ENCODE measurements around the gene NUDT8.
"Not testable (repeated sequence)": the region's sequence is repeated elsewhere in the genome, so short reads cannot be mapped to it uniquely, and the experiment has no call there.

NUDT8 gene

GRCh38 chr11:67641338-67642172 is 11.8 kb upstream of the NUDT8 start:
- no peak for DNase-seq

GRCh38 chr11:67640758-67641337 is 11.1 kb upstream of the NUDT8 start:
- no peak for DNase-seq

GRCh38 chr11:67640021-67640757 is 10.5 kb upstream of the NUDT8 start:
- DNase-seq, result peak; percentile 70

GRCh38 chr11:67639438-67639859 is 9.7 kb upstream of the NUDT8 start, which contains the start of gene TBX10:
Gene TBX10 (minus strand): TSS chr11:67639763. CDS start chr11:67639472, 291 bp downstream.
- no peak for DNase-seq

- DNase-seq, result no peak
Measured at GRCh38 chr11:67638535-67639437, 9.0 kb upstream of the NUDT8 start.

- not testable (repeated sequence) for DNase-seq
Measured at GRCh38 chr11:67637441-67637840, 7.7 kb upstream of the NUDT8 start.

- no peak for DNase-seq
Measured at GRCh38 chr11:67636962-67637361, 7.2 kb upstream of the NUDT8 start.

GRCh38 chr11:67635231-67635521 is 5.4 kb upstream of the NUDT8 start:
- DNase-seq, result no peak

- DNase-seq, result no peak
Measured at GRCh38 chr11:67634366-67635230, 4.9 kb upstream of the NUDT8 start.

- DNase-seq, result no peak
Measured at GRCh38 chr11:67633758-67634365, 4.1 kb upstream of the NUDT8 start.

- DNase-seq, result no peak
Measured at GRCh38 chr11:67632982-67633755, 3.4 kb upstream of the NUDT8 start.

- DNase-seq, result no peak
Measured at GRCh38 chr11:67632175-67632981, 2.6 kb upstream of the NUDT8 start.

- no peak for DNase-seq
Measured at GRCh38 chr11:67631853-67632174, 2.1 kb upstream of the NUDT8 start.

GRCh38 chr11:67631411-67631810 is 1.7 kb upstream of the NUDT8 start:
- DNase-seq, result no peak

GRCh38 chr11:67630943-67631331 is 1.2 kb upstream of the NUDT8 start:
- DNase-seq, result no peak

- DNase-seq, result peak; percentile 96
Measured at GRCh38 chr11:67630228-67630942, 648 bp upstream of the NUDT8 start.

- no peak for DNase-seq
Measured at GRCh38 chr11:67628710-67629385, 889 bp downstream of the NUDT8 start.

GRCh38 chr11:67627812-67628624 is 1.7 kb downstream of the NUDT8 start:
- no peak for DNase-seq

Measured in CD4-positive, alpha-beta T cell treated with Interleukin-12 subunit alpha and Interleukin-12 subunit beta, for 1 hour (primary cell).